HT1080 (cell line): Measurements from ENCODE around the gene OVOL2. TPM values are rescaled to one million over a fixed set of nuclear protein-coding genes. Genes with fewer than 3 reads are reported as not detected.
A peak's percentile ranks its signal among the peaks of the same experiment; 100 is the strongest.
"Not testable (repeated sequence)": the region's sequence is repeated elsewhere in the genome, so short reads cannot be mapped to it uniquely, and the experiment has no call there.

Experiments
- DNase-seq: peaks from one replicate; pipeline ENCODE4 v3.0.0-alpha.2; 2015; ENCODE audit warnings: low read depth
- total RNA-seq: library from RNA; depleted of rRNA; stranded (reverse); fragments of >200 nt; shearing (Covaris generic); gene quantifications from 2 replicates; pipeline ENCODE4 v1.2.3, GENCODE V29; 2014

The OVOL2 gene
- total RNA-seq, 1 experiment from 2014 or later, result 0.34 TPM

- no peak for DNase-seq
These were observed 1.1 kb upstream of the OVOL2 start for GRCh38 chr20:18058661-18059467.

- DNase-seq, result no peak
These were observed 256 bp upstream of the OVOL2 start for GRCh38 chr20:18057994-18058349.

GRCh38 chr20:18056174-18057100 lies 1.3 kb downstream of the OVOL2 start:
- no peak for DNase-seq

- DNase-seq, result no peak
These were observed 2.5 kb downstream of the OVOL2 start for GRCh38 chr20:18055261-18055660.

GRCh38 chr20:18052856-18053255 lies 4.9 kb downstream of the OVOL2 start:
- DNase-seq, result no peak

GRCh38 chr20:18050628-18051027 lies 7.1 kb downstream of the OVOL2 start:
- DNase-seq, result no peak

GRCh38 chr20:18048176-18048575 lies 9.5 kb downstream of the OVOL2 start:
- DNase-seq, result no peak

GRCh38 chr20:18046535-18046934 lies 11.2 kb downstream of the OVOL2 start:
- DNase-seq, result no peak

GRCh38 chr20:18042229-18042628 lies 15.5 kb downstream of the OVOL2 start:
- no peak for DNase-seq

GRCh38 chr20:18041462-18041861 lies 16.3 kb downstream of the OVOL2 start:
- DNase-seq, result no peak

- DNase-seq, result no peak
These were observed 18.7 kb downstream of the OVOL2 start for GRCh38 chr20:18039063-18039462.

- no peak for DNase-seq
These were observed 23.7 kb downstream of the OVOL2 start for GRCh38 chr20:18034039-18034438.

- DNase-seq, result peak; percentile 27
These were observed 24.5 kb downstream of the OVOL2 start for GRCh38 chr20:18032977-18033892.

GRCh38 chr20:18031888-18032509 lies 25.7 kb downstream of the OVOL2 start:
- no peak for DNase-seq

GRCh38 chr20:18031050-18031449 lies 26.7 kb downstream of the OVOL2 start:
- DNase-seq, result no peak

- DNase-seq, result no peak
These were observed 27.7 kb downstream of the OVOL2 start for GRCh38 chr20:18030020-18030419.

GRCh38 chr20:18027011-18027410 lies 30.7 kb downstream of the OVOL2 start:
- DNase-seq, result not testable (repeated sequence)

- DNase-seq, result no peak
These were observed 33.0 kb downstream of the OVOL2 start for GRCh38 chr20:18024606-18025127.

GRCh38 chr20:18020931-18021330 lies 36.8 kb downstream of the OVOL2 start:
- DNase-seq, result no peak

- no peak for DNase-seq
These were observed 38.6 kb downstream of the OVOL2 start for GRCh38 chr20:18019068-18019467.

- no peak for DNase-seq
These were observed 39.6 kb downstream of the OVOL2 start for GRCh38 chr20:18018100-18018499.
